Measurements from ENCODE around the gene SLC1A5.

DNA sequence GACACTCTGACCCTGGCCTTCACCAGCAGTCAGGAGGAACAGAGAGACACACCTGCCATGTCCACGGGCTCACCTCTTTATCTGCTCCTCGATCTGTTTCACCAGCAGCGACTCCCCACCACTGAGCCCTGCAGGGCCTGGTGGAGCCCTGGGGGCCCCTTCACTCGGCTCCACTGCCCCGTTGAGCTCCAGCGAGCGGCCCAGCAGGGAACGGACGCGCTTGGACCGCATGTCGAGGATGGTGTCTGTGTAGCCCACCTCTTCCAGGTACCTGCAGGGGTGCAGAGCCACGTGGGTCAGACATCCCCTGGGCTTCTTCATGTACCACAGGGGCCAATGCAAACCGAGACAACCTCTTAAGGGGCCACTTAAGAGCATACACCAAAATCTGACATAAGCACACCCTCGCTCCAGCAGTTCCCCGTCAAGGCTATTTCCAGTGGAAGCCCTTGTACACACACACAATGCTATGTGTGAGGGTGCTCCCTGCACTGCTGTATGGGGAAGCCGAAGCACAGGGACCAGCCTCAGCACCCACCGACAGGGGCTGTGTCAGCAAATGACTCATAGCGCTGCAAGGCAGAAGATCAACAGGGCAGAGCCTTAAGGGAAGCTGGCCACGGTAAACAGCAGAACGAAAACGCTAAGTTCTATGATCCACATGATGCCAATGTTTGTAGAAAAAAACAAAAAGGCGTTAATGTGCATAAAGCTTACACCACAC is 55.3 kb downstream of the SLC1A5 start:
- TF ChIP-seq, protein P1, sequence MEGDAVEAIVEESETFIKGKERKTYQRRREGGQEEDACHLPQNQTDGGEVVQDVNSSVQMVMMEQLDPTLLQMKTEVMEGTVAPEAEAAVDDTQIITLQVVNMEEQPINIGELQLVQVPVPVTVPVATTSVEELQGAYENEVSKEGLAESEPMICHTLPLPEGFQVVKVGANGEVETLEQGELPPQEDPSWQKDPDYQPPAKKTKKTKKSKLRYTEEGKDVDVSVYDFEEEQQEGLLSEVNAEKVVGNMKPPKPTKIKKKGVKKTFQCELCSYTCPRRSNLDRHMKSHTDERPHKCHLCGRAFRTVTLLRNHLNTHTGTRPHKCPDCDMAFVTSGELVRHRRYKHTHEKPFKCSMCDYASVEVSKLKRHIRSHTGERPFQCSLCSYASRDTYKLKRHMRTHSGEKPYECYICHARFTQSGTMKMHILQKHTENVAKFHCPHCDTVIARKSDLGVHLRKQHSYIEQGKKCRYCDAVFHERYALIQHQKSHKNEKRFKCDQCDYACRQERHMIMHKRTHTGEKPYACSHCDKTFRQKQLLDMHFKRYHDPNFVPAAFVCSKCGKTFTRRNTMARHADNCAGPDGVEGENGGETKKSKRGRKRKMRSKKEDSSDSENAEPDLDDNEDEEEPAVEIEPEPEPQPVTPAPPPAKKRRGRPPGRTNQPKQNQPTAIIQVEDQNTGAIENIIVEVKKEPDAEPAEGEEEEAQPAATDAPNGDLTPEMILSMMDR (IDR thresholded peaks at IDR 0.05; ENCODE audit: poor library complexity, severe bottlenecking) = no peak
- no peak for TF ChIP-seq RAD21 (conservative IDR thresholded peaks at IDR 0.05)
